Adrenal gland (tissue), 12 donors: ENCODE measurements around the gene GJA3. TPM values are rescaled to one million over a fixed set of nuclear protein-coding genes. Genes with fewer than 3 reads are reported as not detected.

Experiments
- DNase-seq, 7 donors: peaks; one replicate each; pipeline ENCODE4 v3.0.0-alpha.2; 2019 to 2020
- H3K27ac ChIP-seq, 5 donors: fragments of 200-600 bp; sonication (generic) in 4 of 5; 1 replicate in 3 of 5; 2 replicates in 2 of 5; pipeline versions ENCODE4 v1.5.1 to v1.8.0; 2016 to 2020; ENCODE audit warnings: mild to moderate bottlenecking in 1 of 5
- H3K27me3 ChIP-seq: fragments of 200-600 bp; 2 replicates; pipeline ENCODE4 v1.8.0; 2021
- H3K36me3 ChIP-seq, 2 donors: fragments of 200-600 bp; replicated peaks in 1 of 2; 1 replicate in 1 of 2; 2 replicates in 1 of 2; pipeline versions ENCODE4 v1.5.1 to v1.8.0; 2018 to 2022
- H3K4me1 ChIP-seq, 2 donors: fragments of 200-600 bp; replicated peaks in 1 of 2; 1 replicate in 1 of 2; 2 replicates in 1 of 2; pipeline versions ENCODE4 v1.5.1 to v1.8.0; 2018 to 2021
- H3K4me3 ChIP-seq, 4 donors: fragments of 200-600 bp; sonication (generic) in 3 of 4; one replicate each; pipeline ENCODE4 v1.5.1; 2016 to 2018
- H3K9me3 ChIP-seq, 3 donors: fragments of 200-600 bp; sonication (generic) in 1 of 3; replicated peaks in 1 of 3; 1 replicate in 2 of 3; 2 replicates in 1 of 3; pipeline versions ENCODE4 v1.5.1 to v1.8.0; 2016 to 2021
- POLR2A ChIP-seq, 2 donors: fragments of 450-650 bp; IDR thresholded peaks; one replicate each; pipeline ENCODE4 v1.6.1; 2017; ENCODE audit warnings: antibody characterized with exemption in 2 of 2, mild to moderate bottlenecking in 2 of 2, moderate library complexity in 1 of 2
- whole genome bisulfite sequencing, 4 donors: extraction: QIAGEN DNeasy Blood & Tissue Kit in 2 of 4; methylation state at CpG; one replicate each; pipeline versions ENCODE4 v1.1.5 to v1.1.7; 2013 to 2017; 5-methylcytosine and 5-hydroxymethylcytosine counted together
- intact Hi-C, 2 donors: fragments of 100-400 bp; cut with DNase I; formaldehyde crosslinking; loops; one replicate each; pipeline versions ENCODE4 v1.14.1 to v1.15.0; 2022 to 2023
- polyA plus RNA-seq, 3 donors: library from polyadenylated mRNA; stranded (reverse); fragments of 200-250 nt in 2 of 3; fragments of 350-450 nt in 1 of 3; fragmentation: Illumina TruSeq in 1 of 3; extraction: RNeasy Lipid Tissue Mini Kit (QIAGEN cat#74804) in 1 of 3; gene quantifications; one replicate each; pipeline ENCODE4 v1.2.3, GENCODE V29; 2013 to 2014
- total RNA-seq, 9 donors: library from RNA; depleted of rRNA in 4 of 9; stranded (reverse); fragments of >200 nt in 4 of 9; fragments of 120-200 nt in 1 of 9; fragmentation: NEBNext Ultra II Directional in 1 of 9; extraction: Animal tissue kit (Norgen Biotek cat#: 25700) in 1 of 9; gene quantifications; one replicate each; pipeline versions ENCODE4 v1.1.0 to v1.2.4, GENCODE V29; 2013 to 2023
- TF ChIP-seq, protein P1 (sequence below), 6 experiments: fragments of 450-650 bp in 4 of 6; fragments of 200-600 bp in 2 of 6; sonication (generic) in 1 of 6; IDR thresholded peaks; 1 replicate in 5 of 6; 2 replicates in 1 of 6; pipeline versions ENCODE4 v1.5.1 to v1.8.0; 2016 to 2021; ENCODE audit warnings: antibody characterized with exemption in 6 of 6, mild to moderate bottlenecking in 2 of 6, moderate library complexity in 1 of 6
- donor health status: healthy with polysubstance abuse.
- donor health status: Bipolar disorder and iron deficiency.
- donor health status: DM: yes; HTN: yes; CAD: no.
- donor health status: DM: no; HTN: no; CAD: no.
- donor health status: DM: no; HTN: no; CAD: no.
- donor health status: DM: yes; HTN: yes; CAD: no.

The GJA3 gene
- total and polyA plus RNA-seq, 12 donors: under 0.01 TPM; not detected in 11

- intact Hi-C loops: loop anchor here in 1 of 2 donors (10.0 kb wide), 1 partner anchor 721 kb away; no protein-coding TSS in a partner anchor
- peaks cover 15 to 27% of the 10 kb centered on the region in 2 donors for H3K4me1 ChIP-seq
- DNase-seq: no peak
- TF ChIP-seq POLR2A (IDR thresholded peaks at IDR 0.05): no peak
- TF ChIP-seq, protein P1, sequence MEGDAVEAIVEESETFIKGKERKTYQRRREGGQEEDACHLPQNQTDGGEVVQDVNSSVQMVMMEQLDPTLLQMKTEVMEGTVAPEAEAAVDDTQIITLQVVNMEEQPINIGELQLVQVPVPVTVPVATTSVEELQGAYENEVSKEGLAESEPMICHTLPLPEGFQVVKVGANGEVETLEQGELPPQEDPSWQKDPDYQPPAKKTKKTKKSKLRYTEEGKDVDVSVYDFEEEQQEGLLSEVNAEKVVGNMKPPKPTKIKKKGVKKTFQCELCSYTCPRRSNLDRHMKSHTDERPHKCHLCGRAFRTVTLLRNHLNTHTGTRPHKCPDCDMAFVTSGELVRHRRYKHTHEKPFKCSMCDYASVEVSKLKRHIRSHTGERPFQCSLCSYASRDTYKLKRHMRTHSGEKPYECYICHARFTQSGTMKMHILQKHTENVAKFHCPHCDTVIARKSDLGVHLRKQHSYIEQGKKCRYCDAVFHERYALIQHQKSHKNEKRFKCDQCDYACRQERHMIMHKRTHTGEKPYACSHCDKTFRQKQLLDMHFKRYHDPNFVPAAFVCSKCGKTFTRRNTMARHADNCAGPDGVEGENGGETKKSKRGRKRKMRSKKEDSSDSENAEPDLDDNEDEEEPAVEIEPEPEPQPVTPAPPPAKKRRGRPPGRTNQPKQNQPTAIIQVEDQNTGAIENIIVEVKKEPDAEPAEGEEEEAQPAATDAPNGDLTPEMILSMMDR (IDR thresholded peaks at IDR 0.05): no peak
- H3K27me3 ChIP-seq: peaks cover 41% of the 10 kb centered on the region
- no peaks in the 10 kb centered on the region for H3K36me3 ChIP-seq
- WGBS, 4 donors: 15 to 23% (median 20%) methylated on average over 27 of the region's 27 CpGs
- peak overlapping the region in 1 of 4 donors; percentile 51 for H3K4me3 ChIP-seq
- H3K9me3 ChIP-seq: no peaks in the 10 kb centered on the region
- no peak overlapping the region for H3K27ac ChIP-seq
Measured at GRCh38 chr13:20193907-20194631, 33.2 kb upstream of the GJA3 start.

- intact Hi-C loops: loop anchor here in 1 of 2 donors (10.0 kb wide), 1 partner anchor 721 kb away; no protein-coding TSS in a partner anchor
- peaks cover 15 to 27% of the 10 kb centered on the region in 2 donors for H3K4me1 ChIP-seq
- TF ChIP-seq, protein P1 (IDR thresholded peaks at IDR 0.05): no peak
- TF ChIP-seq POLR2A (IDR thresholded peaks at IDR 0.05): no peak
- peak overlapping the region in 2 of 4 donors; percentile 50 to 51 for H3K4me3 ChIP-seq
- no peak overlapping the region for H3K27ac ChIP-seq
- H3K27me3 ChIP-seq: peaks cover 41% of the 10 kb centered on the region
- WGBS, 4 donors: 2 to 4% (median 3%) methylated on average over 21 to 53 of the region's 53 CpGs
- H3K9me3 ChIP-seq: no peaks in the 10 kb centered on the region
- H3K36me3 ChIP-seq: no peaks in the 10 kb centered on the region
- no peak for DNase-seq
Measured at GRCh38 chr13:20193162-20193906, 32.5 kb upstream of the GJA3 start.

GRCh38 chr13:20192836-20193161, 31.9 kb upstream of the GJA3 start, which contains the start of gene GJB2:
Gene GJB2, minus strand, starts transcription at chr13:20192938. Its CDS starts 3,357 bp downstream, at chr13:20189581.
- Histone ChIP-seq H3K36me3 (no peaks in the 10 kb centered on the region), H3K27ac (no peak within 1 kb of the TSS), H3K9me3 (no peaks in the 10 kb centered on the region), H3K4me3 (peak within 1 kb of the TSS in 2 of 4 donors; percentile 50 to 51), H3K27me3 (peaks cover 41% of the 10 kb centered on the region), H3K4me1 (peaks cover 15 to 27% of the 10 kb centered on the region in 2 donors)
- intact Hi-C loops: loop anchor here in 1 of 2 donors (10.0 kb wide), 1 partner anchor 722 kb away; no protein-coding TSS in a partner anchor
- WGBS, 4 donors: 0 to 2% (median 1%) methylated on average over 11 to 38 of the region's 39 CpGs
- DNase-seq: no peak
- TF ChIP-seq POLR2A (IDR thresholded peaks at IDR 0.05): no peak
- TF ChIP-seq, protein P1 (IDR thresholded peaks at IDR 0.05): no peak
